GM12875 (cell line): ENCODE measurements around the gene MOGAT3.
A peak's percentile ranks its signal among the peaks of the same experiment; 100 is the strongest.

ENCODE experiments used
- H3K4me3 ChIP-seq: one replicate; pipeline ENCODE4 v1.5.1; 2011; ENCODE audit warnings: low read depth, low read length, control low read depth
- TF ChIP-seq, protein P1 (sequence below): IDR thresholded peaks from 2 replicates; pipeline ENCODE4 v1.5.1; 2011; ENCODE audit warnings: low read depth, mild to moderate bottlenecking, control low read depth, inconsistent platforms, low read length, moderate library complexity, borderline replicate concordance; ENCODE audit not compliant: insufficient read depth

MOGAT3 gene

GRCh38 chr7:101166648-101166908 lies 34.3 kb downstream of the MOGAT3 start:
- TF ChIP-seq, protein P1, sequence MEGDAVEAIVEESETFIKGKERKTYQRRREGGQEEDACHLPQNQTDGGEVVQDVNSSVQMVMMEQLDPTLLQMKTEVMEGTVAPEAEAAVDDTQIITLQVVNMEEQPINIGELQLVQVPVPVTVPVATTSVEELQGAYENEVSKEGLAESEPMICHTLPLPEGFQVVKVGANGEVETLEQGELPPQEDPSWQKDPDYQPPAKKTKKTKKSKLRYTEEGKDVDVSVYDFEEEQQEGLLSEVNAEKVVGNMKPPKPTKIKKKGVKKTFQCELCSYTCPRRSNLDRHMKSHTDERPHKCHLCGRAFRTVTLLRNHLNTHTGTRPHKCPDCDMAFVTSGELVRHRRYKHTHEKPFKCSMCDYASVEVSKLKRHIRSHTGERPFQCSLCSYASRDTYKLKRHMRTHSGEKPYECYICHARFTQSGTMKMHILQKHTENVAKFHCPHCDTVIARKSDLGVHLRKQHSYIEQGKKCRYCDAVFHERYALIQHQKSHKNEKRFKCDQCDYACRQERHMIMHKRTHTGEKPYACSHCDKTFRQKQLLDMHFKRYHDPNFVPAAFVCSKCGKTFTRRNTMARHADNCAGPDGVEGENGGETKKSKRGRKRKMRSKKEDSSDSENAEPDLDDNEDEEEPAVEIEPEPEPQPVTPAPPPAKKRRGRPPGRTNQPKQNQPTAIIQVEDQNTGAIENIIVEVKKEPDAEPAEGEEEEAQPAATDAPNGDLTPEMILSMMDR: no peak
- H3K4me3 ChIP-seq: no peak overlapping the region

- H3K4me3 ChIP-seq: no peak overlapping the region
- TF ChIP-seq, protein P1: no peak
Measured at GRCh38 chr7:101165958-101166647, 34.7 kb downstream of the MOGAT3 start.

DNA sequence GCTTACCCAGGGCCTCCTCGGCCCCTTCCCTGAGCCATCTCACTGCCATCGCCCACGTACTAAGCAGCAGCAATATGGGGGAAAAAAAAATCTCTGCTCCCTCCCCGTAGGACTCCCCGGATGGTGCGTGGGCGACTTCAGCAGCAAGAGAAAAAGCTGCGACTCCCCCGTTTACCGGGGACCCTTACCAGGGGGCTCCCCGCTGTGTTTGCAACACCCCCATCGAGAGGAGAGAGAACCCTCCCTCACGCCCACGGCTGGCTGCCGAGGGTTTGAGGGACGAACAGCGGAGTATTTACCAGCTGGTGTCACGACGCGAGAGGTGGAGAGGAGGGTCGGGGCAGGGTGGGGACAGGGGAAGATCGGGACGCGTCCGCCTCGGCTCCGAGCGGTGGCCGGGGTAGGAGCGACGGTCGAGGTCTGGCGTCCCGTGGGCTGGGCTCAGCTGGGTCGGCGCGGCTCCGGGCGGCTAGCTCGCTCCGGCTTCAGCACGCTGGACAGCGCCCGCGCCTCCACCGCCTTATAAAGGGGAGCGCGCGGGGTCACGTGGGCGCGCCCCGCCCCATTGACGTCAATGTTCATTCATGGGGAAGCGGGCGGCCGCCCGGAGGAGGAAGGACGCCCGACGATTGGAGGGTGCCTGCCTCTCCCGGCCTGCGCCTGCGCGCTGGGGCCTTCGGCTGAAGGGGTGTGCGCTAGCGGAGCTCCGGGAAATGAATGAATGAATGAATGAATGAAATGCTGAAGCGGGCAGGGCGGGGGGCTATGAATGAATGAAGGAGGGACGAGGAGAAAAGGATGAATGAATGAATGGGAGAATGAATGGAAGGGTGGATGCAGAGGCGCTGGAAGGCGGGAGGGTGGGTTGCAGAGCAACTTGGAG lies 35.5 kb downstream of the MOGAT3 start, which contains the start of gene VGF:
Gene VGF (minus strand): TSS at position 495 of the 883 bp plus-strand sequence. CDS start 726 bp downstream, outside the sequence.
- TF ChIP-seq, protein P1: no peak
- no peak within 1 kb of the TSS for H3K4me3 ChIP-seq

- no peak overlapping the region for H3K4me3 ChIP-seq
- TF ChIP-seq, protein P1: no peak
Measured at GRCh38 chr7:101164071-101164840, 36.6 kb downstream of the MOGAT3 start.

DNA sequence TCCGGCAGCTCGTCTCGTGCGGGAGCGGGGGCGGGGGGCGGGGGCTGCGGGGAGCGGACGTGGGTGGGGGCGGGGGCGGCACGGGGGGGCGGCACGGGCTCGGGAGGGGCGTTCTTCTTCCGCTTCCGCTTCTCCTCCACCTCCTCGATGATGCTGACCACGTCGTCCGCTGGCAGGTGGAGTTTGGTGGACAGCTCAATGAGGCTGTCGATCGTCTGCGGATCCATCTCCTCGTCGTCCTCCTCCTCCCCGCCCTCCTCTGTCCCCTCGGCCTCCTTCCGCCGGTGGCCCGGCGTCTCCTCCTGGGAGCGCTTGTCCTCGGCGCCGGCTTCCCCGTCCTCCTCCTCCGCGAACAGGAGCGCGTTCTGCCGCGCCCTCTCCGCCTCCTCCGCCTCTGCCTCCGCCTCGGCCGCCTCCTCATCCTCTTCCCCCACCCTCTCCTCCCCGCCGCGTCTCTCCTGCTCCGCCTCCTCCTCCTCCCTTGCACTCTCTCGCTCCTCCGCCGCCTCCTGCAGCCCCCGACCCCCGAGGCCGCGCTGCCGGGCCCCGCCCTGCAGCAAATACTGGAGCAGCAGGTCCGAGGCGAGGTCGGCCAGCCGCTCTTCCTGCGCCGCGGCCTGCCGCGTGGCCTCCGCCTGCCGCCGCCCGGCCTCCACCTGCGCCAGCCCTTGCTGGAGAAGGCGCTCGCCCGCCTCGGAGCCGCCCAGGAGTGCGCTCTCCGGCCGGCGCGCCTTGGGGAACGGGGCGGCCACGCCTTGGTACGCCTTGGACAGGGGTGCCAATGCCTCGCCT lies 37.4 kb downstream of the MOGAT3 start:
- H3K4me3 ChIP-seq: peak overlapping the region; percentile 50
- TF ChIP-seq, protein P1: no peak

DNA sequence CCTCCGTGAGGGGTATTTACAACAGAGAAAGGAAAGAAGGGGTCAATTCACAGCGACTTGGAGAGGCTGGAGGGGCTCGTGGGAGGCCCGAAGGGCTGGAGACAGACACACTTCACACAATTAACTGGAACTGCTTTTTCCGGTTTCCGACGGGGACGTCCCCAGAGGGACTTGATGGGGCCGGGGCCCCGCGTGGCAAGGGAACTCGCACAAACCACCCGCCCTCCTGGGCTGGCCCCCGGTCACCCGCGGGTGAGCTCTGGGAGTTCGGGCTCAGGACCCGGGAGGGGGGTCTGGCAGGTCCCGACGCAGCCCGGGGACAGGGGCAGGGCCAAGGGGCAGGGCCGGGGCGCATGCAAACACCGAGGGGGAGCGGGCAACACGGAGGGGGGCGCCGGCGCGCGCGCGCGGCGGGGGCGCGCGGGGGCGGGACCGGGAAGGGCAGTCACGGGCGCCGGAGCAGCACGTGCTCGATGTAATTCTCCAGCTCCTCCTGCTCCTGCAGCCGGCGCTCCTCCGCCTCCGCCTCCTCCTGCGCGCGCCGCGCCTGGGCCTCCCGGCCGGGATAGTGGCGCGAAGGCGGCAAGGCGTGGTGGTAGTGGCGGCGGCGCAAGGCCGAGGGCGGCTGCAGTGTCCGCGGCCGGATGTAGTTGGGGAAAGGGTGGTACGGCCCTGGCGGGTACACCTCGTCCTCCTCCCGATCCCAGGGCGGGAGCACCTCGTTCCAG lies 38.1 kb downstream of the MOGAT3 start:
- H3K4me3 ChIP-seq: peak overlapping the region; percentile 50
- TF ChIP-seq, protein P1: no peak
